H1 (cell line): Measurements from ENCODE around the gene UFSP2. TPM values are rescaled to one million over a fixed set of nuclear protein-coding genes. Genes with fewer than 3 reads are reported as not detected.

Experiments
- CHD1 ChIP-seq: IDR thresholded peaks from 2 replicates; pipeline ENCODE4 v1.6.1; 2012; ENCODE audit warnings: low read depth, low read length, improper control_type of control experiment
- CHD2 ChIP-seq: IDR thresholded peaks from 2 replicates; pipeline ENCODE4 v1.6.1; 2012; ENCODE audit warnings: low read length, improper control_type of control experiment
- CREB1 ChIP-seq: IDR thresholded peaks from 2 replicates; pipeline ENCODE4 v1.6.1; 2012; ENCODE audit warnings: inconsistent platforms
- EGR1 ChIP-seq: IDR thresholded peaks from 2 replicates; pipeline ENCODE4 v1.6.1; 2011; ENCODE audit warnings: low read depth, low read length, borderline replicate concordance
- GTF2F1 ChIP-seq: IDR thresholded peaks from 2 replicates; pipeline ENCODE4 v1.6.1; 2012; ENCODE audit warnings: low read depth, low read length, improper control_type of control experiment, borderline replicate concordance
- HDAC6 ChIP-seq: IDR thresholded peaks from one replicate; pipeline ENCODE4 v1.7.1; 2012; ENCODE audit warnings: low read depth, mild to moderate bottlenecking, inconsistent platforms, low read length, moderate library complexity
- KDM4A ChIP-seq: IDR thresholded peaks from one replicate; pipeline ENCODE4 v1.7.1; 2012; ENCODE audit warnings: low read depth, mild to moderate bottlenecking, moderate library complexity, low read length, inconsistent platforms; ENCODE audit not compliant: severe bottlenecking
- SIRT6 ChIP-seq: IDR thresholded peaks from one replicate; pipeline ENCODE4 v1.7.1; 2012; ENCODE audit warnings: low read length, inconsistent platforms
- SP1 ChIP-seq: IDR thresholded peaks from 2 replicates; pipeline ENCODE4 v1.6.1; 2011; ENCODE audit warnings: low read depth, low read length
- TAF1 ChIP-seq: IDR thresholded peaks from 2 replicates; pipeline ENCODE4 v1.6.1; 2011; ENCODE audit warnings: mild to moderate bottlenecking, low read depth, low read length
- TBP ChIP-seq: IDR thresholded peaks from 2 replicates; pipeline ENCODE4 v1.6.1; 2011; ENCODE audit warnings: low read depth, low read length, improper control_type of control experiment
- polyA plus RNA-seq, 7 experiments: library from polyadenylated mRNA; depleted of rRNA in 3 of 7; stranded (reverse) in 5 of 7; unstranded in 2 of 7; fragments of >200 nt in 5 of 7; fragments of 200-250 nt in 2 of 7; gene quantifications; 1 replicate in 5 of 7; 2 replicates in 1 of 7; 4 replicates in 1 of 7; pipeline versions ENCODE4 v1.2.1 to v1.2.3, GENCODE V29; 2011 to 2013; ENCODE audit warnings: missing spikeins in 2 of 7, mixed read lengths in 2 of 7
- total RNA-seq: library from RNA; stranded (reverse); fragmentation: NEBNext Ultra II Directional; extraction: Animal tissue kit (Norgen Biotek cat#: 25700); gene quantifications from 2 replicates; pipeline ENCODE4 v1.2.1, GENCODE V29; 2021
- TF ChIP-seq, protein P1 (sequence below): fragments of 300-600 bp; sonication (generic); IDR thresholded peaks from 2 replicates; pipeline ENCODE4 v1.7.1; 2012; ENCODE audit warnings: low read length, moderate library complexity, mild to moderate bottlenecking, inconsistent platforms; ENCODE audit not compliant: insufficient replicate concordance

The UFSP2 gene
- total and polyA plus RNA-seq, 2 of the 8 experiments (the other 6 are each of a cell fraction or from before 2014, with no cell fraction given) = 22.9 to 26.0 TPM

GRCh38 chr4:185425647-185426352 is at the start of gene UFSP2 (continued):
- TF ChIP-seq, protein P1, sequence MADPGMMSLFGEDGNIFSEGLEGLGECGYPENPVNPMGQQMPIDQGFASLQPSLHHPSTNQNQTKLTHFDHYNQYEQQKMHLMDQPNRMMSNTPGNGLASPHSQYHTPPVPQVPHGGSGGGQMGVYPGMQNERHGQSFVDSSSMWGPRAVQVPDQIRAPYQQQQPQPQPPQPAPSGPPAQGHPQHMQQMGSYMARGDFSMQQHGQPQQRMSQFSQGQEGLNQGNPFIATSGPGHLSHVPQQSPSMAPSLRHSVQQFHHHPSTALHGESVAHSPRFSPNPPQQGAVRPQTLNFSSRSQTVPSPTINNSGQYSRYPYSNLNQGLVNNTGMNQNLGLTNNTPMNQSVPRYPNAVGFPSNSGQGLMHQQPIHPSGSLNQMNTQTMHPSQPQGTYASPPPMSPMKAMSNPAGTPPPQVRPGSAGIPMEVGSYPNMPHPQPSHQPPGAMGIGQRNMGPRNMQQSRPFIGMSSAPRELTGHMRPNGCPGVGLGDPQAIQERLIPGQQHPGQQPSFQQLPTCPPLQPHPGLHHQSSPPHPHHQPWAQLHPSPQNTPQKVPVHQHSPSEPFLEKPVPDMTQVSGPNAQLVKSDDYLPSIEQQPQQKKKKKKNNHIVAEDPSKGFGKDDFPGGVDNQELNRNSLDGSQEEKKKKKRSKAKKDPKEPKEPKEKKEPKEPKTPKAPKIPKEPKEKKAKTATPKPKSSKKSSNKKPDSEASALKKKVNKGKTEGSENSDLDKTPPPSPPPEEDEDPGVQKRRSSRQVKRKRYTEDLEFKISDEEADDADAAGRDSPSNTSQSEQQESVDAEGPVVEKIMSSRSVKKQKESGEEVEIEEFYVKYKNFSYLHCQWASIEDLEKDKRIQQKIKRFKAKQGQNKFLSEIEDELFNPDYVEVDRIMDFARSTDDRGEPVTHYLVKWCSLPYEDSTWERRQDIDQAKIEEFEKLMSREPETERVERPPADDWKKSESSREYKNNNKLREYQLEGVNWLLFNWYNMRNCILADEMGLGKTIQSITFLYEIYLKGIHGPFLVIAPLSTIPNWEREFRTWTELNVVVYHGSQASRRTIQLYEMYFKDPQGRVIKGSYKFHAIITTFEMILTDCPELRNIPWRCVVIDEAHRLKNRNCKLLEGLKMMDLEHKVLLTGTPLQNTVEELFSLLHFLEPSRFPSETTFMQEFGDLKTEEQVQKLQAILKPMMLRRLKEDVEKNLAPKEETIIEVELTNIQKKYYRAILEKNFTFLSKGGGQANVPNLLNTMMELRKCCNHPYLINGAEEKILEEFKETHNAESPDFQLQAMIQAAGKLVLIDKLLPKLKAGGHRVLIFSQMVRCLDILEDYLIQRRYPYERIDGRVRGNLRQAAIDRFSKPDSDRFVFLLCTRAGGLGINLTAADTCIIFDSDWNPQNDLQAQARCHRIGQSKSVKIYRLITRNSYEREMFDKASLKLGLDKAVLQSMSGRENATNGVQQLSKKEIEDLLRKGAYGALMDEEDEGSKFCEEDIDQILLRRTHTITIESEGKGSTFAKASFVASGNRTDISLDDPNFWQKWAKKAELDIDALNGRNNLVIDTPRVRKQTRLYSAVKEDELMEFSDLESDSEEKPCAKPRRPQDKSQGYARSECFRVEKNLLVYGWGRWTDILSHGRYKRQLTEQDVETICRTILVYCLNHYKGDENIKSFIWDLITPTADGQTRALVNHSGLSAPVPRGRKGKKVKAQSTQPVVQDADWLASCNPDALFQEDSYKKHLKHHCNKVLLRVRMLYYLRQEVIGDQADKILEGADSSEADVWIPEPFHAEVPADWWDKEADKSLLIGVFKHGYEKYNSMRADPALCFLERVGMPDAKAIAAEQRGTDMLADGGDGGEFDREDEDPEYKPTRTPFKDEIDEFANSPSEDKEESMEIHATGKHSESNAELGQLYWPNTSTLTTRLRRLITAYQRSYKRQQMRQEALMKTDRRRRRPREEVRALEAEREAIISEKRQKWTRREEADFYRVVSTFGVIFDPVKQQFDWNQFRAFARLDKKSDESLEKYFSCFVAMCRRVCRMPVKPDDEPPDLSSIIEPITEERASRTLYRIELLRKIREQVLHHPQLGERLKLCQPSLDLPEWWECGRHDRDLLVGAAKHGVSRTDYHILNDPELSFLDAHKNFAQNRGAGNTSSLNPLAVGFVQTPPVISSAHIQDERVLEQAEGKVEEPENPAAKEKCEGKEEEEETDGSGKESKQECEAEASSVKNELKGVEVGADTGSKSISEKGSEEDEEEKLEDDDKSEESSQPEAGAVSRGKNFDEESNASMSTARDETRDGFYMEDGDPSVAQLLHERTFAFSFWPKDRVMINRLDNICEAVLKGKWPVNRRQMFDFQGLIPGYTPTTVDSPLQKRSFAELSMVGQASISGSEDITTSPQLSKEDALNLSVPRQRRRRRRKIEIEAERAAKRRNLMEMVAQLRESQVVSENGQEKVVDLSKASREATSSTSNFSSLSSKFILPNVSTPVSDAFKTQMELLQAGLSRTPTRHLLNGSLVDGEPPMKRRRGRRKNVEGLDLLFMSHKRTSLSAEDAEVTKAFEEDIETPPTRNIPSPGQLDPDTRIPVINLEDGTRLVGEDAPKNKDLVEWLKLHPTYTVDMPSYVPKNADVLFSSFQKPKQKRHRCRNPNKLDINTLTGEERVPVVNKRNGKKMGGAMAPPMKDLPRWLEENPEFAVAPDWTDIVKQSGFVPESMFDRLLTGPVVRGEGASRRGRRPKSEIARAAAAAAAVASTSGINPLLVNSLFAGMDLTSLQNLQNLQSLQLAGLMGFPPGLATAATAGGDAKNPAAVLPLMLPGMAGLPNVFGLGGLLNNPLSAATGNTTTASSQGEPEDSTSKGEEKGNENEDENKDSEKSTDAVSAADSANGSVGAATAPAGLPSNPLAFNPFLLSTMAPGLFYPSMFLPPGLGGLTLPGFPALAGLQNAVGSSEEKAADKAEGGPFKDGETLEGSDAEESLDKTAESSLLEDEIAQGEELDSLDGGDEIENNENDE = no peak
- peak; percentile 93 for TF ChIP-seq KDM4A
- TF ChIP-seq SP1 = peak; percentile 53; the same call in 1 of the 2 replicates
- peak; percentile 97 for TF ChIP-seq CHD1
- no peak for TF ChIP-seq SIRT6
- no peak for TF ChIP-seq TBP
- no peak for TF ChIP-seq CHD2
- peak; percentile 31; the same call in 1 of the 2 replicates for TF ChIP-seq EGR1
- no peak for TF ChIP-seq GTF2F1
- peak; percentile 61 for TF ChIP-seq TAF1
- no peak for TF ChIP-seq HDAC6
- TF ChIP-seq CREB1 = peak; percentile 98
